HG03135 (cell line): ENCODE measurements around the gene FBXO9.

Experiments used
- ATAC-seq: cut with Tn5 transposase; IDR thresholded peaks from one replicate; pipeline ENCODE4 v1.9.1; 2021; ENCODE audit warnings: mild to moderate bottlenecking, moderate library complexity; ENCODE audit not compliant: unreplicated experiment

The FBXO9 gene

GRCh38 chr6:53130569-53131290, 65.5 kb downstream of the FBXO9 start:
- no peak for ATAC-seq

DNA sequence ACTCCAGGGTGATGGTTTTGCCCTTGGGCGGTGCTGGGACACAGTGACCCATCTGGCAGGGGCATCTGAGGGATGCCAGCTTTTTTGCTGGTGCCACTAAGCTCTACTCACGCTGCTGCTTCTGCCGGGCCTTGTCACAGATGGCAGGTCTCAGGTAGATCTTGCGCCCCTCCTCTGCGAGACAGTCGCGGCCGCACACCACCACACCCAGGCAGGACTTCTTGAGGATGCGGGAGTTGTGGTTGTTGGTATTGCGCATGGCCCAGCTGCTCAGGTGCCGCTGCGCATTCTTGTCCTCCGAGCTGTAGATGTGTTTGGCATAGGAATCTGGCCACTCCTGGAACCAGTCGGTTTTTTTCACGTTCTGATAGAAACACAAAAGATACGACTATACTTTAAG, 68.8 kb downstream of the FBXO9 start:
- no peak for ATAC-seq

- ATAC-seq, result no peak
Observed at GRCh38 chr6:53134601-53135235, 69.5 kb downstream of the FBXO9 start.

- ATAC-seq, result no peak
Observed at GRCh38 chr6:53136000-53136609, 70.9 kb downstream of the FBXO9 start.

- no peak for ATAC-seq
Observed at GRCh38 chr6:53139841-53140413, 74.7 kb downstream of the FBXO9 start.

- ATAC-seq, result no peak
Observed at GRCh38 chr6:53142810-53143209, 77.6 kb downstream of the FBXO9 start.

DNA sequence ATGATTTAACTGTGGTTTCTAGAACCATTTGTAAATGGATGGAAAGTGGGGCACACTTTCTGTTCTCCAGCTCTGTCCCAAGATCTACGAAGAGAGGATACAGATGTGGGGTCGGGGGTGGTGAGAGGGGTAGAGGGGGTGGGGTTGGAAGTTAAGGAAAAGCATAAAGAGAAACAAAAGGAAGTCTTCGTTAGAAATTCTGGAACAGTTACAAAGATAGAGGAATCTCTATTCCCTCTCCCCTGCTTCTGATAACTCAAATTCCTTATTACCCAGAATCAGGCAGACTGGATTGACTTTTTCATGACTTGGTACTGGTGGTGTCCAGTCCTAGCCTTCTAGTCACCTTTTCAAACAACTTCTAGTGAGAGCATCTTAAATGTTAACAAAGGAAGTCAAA, 78.5 kb downstream of the FBXO9 start:
- no peak for ATAC-seq

DNA sequence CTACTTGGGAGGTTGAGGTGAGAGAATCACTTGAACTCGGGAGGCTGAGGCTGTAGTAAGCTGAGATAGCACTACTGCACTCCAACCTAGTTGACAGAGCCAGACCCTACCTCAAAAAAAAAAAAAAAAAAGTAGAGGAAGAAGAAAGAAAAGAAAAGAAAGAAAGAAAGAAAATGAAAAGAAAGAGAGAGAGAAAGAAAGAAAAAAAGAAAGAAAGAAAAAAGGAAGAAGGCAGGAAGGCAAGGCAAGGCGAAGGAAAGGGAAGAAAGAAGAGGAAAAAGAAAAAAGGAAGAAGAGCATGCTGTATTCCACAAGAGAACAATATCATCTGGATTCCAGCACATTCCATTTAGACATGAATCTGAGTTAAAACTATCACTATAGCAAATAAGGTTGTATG, 79.6 kb downstream of the FBXO9 start:
- no peak for ATAC-seq

GRCh38 chr6:53148684-53149083, 83.5 kb downstream of the FBXO9 start, which contains the start of gene GCM1:
TSS of gene GCM1 (minus strand) at chr6:53148841. CDS start at chr6:53145632, 3,209 bp downstream.
- no peak for ATAC-seq
